Measurements from ENCODE around the gene TNFRSF1A.
A peak's percentile ranks its signal among the peaks of the same experiment; 100 is the strongest.
"Not testable (repeated sequence)": the region's sequence is repeated elsewhere in the genome, so short reads cannot be mapped to it uniquely, and the experiment has no call there.

TNFRSF1A gene

GRCh38 chr12:6302621-6303020 lies 39.3 kb downstream of the TNFRSF1A start:
- DNase-seq (ENCODE audit: low spot score): no peak

DNA sequence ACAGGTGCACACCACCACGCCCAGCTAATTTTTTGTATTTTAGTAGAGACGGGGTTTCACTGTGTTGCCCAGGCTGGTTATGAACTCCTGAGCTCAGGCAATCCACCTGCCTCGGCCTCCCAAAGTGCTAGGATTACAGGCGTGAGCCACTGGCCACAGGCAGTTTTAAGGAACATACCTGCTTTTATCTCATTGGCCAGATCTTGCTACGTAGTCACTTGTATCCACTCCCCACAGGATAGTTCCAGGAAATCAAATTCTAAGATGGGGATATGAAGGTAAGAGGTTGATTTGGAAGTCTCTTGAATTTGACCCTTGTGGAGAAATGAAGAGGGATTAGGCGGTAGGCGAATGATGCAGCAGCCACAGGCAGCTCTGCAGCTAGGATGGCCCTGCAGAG lies 40.2 kb downstream of the TNFRSF1A start:
- DNase-seq (ENCODE audit: low spot score): no peak

DNA sequence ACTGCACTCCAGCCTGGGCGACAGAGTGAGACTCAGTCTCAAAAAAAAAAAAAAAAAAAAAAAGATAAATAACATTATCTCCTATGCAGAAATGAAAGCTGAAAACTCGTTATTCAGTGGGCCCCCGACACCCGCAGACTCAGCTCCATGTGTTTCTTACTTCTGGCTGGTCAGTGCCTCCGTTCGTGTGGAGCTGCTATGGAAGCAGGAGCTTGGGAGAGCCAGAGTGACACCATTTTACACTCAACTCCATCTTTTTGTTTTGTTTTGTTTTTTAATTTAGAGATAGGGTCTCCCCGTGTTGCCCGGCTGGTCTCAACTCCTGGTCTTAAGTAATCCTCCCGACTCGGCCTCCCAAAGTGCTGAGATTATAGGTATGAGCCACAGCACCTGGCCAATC lies 44.7 kb downstream of the TNFRSF1A start:
- no peak for DNase-seq (ENCODE audit: low spot score)

GRCh38 chr12:6295094-6295811 lies 46.6 kb downstream of the TNFRSF1A start:
- DNase-seq (ENCODE audit: low spot score): no peak

DNA sequence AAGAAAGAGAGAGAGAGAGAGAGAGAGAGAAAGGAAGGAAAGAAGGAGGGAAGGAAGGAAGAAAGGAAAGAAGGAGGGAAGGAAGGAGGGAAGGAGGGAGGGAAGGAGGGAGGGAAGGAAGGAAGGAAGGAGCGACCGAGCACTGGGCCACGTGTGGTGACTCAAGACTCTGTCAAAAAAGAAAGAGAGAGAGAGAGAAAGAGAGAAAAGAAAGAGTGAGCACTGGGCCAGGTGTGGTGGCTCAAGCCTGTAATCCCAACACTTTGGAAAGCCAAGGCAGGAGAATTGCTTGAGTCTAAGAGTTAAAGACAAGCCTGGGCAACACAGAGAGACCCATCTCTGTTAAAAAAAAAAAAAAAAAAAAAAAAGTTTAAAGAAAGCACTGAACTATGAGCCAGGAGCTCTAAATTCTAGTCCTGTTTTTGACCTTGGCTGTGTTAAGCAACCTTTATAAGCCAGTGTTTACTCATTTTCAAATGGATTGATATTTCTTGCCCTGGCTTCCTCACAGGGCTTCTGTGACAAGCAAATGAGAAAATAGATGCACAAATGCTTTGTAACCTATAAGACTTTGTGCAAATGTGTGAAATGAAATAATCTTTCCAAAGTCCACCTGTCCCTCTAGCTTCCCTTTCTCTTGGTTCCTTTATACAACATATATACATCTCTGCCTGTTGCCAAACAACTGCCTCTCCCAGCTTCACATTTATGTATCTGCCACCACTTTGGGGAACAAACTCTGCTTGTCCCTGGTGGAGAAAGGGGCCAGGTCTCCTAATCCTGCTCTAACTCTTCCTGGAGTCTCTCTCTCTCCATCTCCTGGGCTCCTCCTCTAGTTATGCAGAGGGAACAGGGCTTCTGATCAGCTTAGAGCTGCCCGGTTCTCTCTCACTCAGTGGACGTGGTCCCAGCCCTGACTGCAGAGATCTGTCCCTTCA lies 47.5 kb downstream of the TNFRSF1A start:
- DNase-seq (ENCODE audit: low spot score): no peak

GRCh38 chr12:6292606-6293005 lies 49.3 kb downstream of the TNFRSF1A start:
- DNase-seq (ENCODE audit: low spot score): no peak

DNA sequence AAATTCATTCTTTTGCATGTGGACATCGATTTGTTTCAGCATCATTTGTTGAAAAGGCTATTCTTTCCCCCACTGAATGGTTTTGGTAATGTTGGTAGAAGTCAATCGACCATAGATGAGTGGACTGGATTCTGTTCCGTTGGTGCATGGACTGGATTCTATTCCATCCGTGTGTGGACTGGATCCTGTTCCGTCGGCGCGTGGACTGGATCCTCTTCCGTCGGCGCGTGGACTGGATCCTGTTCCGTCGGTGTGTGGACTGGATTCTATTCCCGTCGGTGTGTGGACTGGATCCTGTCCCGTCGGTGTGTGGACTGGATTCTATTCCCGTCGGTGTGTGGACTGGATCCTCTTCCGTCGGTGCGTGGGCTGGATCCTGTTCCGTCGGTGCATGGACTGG lies 52.0 kb downstream of the TNFRSF1A start:
- not testable (repeated sequence) for DNase-seq (ENCODE audit: low spot score)

DNA sequence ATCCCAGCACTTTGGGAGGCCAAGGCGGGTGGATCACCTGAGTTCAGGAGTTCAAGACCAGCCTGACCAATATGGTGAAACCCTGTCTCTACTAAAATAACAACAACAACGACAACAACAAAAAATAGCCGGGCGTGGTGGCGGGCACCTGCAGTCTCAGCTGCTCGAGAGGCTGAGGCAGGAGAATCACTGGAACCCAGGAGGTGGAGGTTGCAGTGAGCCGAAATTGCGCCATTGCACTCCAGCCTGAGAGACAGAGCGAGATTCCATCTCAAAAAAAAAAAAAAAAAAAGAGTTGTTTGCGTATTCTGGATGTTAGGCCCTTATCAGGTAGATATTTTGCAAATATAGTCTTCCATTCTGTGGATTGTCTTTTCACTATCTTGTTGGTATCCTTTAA lies 52.8 kb downstream of the TNFRSF1A start:
- not testable (repeated sequence) for DNase-seq (ENCODE audit: low spot score)

DNA sequence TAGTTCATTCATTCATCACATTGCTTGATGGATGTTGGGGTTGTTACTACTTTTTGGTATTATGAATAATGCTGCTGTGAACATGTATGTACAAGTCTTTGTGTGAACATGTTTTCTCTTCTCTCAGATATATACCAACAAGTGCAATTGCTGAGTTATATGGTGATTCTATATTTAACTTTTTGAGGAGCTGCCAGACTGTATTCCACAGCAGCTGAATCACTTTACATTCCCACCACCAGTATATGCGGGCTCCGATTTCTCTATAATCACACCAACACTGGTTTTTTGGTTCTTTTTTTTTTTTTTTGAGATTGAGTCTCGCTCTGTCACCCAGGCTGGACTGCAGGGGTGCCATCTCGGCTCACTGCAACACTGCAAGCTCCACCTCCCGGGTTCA lies 53.6 kb downstream of the TNFRSF1A start:
- no peak for DNase-seq (ENCODE audit: low spot score)

DNA sequence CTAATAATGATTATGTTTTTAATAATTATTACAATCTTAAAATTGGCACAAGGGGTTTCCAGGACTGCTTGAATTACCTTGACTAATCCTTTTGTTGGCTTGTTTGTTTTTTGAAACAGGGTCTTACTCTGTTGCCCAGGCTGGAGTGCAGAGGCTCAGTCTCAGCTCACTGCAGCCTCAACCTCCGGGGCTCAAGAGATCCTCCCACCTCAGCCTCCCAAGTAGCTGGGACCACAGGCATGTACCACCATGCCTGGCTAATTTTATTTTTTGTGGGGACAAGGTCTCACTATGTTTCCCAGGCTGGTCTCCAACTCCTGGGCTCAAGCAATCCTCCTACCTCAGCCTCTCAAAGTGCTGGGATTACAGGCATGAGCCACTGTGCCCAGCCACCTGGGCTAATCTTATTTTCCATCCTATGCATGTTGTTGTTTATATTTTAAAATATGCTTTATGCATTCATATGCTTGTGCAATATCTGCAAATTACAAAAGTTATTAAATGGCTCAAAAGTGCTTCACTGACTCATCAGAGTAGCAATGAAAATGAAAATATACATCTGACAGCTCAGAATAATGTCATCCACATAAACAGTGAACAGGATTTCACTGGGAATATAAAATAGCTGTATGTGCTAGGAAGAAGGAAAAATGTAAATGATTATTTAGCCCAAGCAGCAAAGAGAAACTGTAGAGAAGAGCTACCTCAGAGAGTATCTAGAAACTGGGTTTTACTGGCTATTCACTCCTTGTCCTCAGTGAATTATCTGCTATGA lies 56.2 kb downstream of the TNFRSF1A start:
- no peak for DNase-seq (ENCODE audit: low spot score)

DNA sequence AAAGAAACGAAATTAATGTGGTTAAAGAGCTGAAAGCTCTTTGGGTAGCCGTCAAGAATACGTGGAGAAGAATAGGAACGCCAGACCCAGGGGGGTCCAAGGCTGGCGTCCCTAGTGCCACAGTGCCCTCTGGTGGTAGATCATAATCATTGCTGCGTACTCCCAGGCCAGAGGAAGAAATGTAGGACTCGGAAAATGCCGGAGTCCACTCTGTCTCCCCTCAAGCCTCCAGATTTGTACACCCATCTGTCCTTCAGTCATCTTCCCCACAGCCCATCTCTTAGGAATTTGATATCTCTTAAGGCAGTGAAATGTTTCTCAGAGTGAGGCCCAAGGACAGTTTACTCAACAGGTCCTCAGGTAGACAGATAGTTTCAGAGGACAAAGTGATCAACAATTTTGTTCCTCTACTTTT lies 56.8 kb downstream of the TNFRSF1A start:
- peak; percentile 32 for DNase-seq (ENCODE audit: low spot score)

DNA sequence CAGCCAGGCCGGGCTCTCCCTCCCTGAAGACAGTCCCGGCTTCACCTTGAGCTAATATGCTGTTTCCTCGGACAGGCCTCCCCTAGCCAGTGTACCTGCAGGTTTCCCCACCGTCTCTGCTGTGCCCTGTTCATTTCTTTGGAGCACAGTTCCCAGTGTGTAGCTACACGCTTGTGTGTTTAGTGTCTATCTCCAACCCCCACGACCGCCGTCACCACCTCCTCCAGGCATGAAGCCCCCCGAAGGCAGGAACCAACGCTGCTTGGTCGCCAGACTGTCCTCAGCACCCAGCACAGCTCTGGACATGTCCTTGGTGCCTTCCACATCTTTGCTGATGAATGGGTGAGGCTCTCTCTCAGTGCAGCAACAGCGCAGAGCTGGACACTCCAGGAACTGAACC lies 57.6 kb downstream of the TNFRSF1A start:
- DNase-seq (ENCODE audit: low spot score): no peak

DNA sequence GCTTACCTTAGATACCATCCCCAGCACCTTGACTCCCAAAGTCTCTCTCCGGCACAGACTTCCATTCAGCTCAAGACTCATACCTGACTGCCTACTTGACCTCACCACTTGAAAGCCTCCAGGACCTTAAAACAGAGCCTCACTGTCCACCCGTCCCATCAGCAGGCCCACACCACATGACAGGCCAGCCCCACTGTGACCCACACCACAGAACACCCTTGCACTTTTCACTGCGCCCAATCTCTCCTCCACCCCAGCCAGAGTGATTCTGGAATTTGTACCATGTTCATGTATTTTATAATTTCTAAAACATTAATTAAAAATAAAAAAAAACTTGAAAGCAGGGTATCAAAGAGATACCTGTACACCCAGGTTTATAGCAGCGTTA lies 59.4 kb downstream of the TNFRSF1A start:
- no peak for DNase-seq (ENCODE audit: low spot score)

- DNase-seq (ENCODE audit: low spot score): no peak
These were observed 60.6 kb downstream of the TNFRSF1A start for GRCh38 chr12:6281081-6281809.

GRCh38 chr12:6280672-6281071 lies 61.2 kb downstream of the TNFRSF1A start:
- no peak for DNase-seq (ENCODE audit: low spot score)

DNA sequence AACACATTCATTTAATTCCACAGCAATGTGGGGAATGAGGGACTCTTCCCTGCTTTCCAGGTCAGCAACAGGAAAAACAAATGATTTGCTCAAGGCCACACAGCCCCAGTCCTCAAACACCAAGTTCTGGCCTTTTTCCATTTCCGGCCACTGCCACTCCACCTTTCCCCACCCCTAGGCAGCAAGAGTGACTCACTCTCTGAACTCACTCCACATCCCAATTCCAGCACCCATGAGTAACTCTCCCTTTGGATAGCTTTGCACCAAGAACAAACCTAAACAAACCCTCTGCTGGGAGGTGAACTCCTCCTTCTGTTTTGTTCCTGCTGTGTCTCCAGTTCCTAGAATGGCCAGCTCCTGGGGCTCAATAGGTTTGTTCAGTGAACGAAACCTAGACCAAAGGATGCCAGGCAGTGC lies 61.8 kb downstream of the TNFRSF1A start:
- DNase-seq (ENCODE audit: low spot score): no peak

- DNase-seq (ENCODE audit: low spot score): no peak
These were observed 62.2 kb downstream of the TNFRSF1A start for GRCh38 chr12:6279631-6280030.

GRCh38 chr12:6279256-6279628 lies 62.6 kb downstream of the TNFRSF1A start:
- DNase-seq (ENCODE audit: low spot score): no peak
